ENCODE results near the gene CLDN15.

Gene CLDN15

DNA sequence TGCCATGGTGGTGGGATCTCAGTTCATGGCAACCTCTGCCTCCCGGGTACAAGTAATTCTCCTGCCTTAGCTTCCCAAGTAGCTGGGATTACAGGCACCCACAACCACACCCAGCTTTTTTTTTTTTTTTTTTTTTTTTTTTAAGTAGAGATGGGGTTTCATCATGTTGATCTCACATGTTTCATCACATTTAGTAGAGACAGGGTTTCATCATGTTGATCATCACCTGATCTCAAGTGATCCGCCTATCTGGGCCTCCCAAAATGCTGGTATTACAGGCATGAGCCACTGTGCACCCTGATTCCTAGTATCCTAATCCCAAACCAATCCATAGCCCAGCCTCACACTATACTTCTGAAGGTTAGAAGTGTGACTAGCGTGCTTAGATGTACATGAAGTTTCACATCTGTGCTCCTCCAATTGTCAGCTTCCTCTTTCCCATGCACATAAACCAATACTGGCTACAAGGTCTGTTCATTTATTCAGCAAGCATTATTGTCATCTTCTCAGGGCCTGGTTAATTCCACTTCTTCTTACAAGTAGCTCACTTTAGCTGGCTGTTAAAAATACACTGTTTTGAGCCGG lies 50.7 kb downstream of the CLDN15 start:
- H3K4me1 ChIP-seq (ENCODE audit: insufficient read depth, insufficient read length) = no peaks in the 10 kb centered on the region
- H3K4me3 ChIP-seq (ENCODE audit: insufficient read length, low read depth) = no peak overlapping the region
- TF ChIP-seq ZNF274 (IDR thresholded peaks at IDR 0.05; ENCODE audit: low read depth, low read length) = no peak
- TF ChIP-seq SUZ12 (IDR thresholded peaks at IDR 0.05; ENCODE audit: extremely low read depth, insufficient read depth, insufficient read length) = no peak
- no peak for TF ChIP-seq YY1 (IDR thresholded peaks at IDR 0.05; ENCODE audit: insufficient read depth, insufficient read length)
- H3K36me3 ChIP-seq (ENCODE audit: insufficient read depth, insufficient read length, low read length) = no peaks in the 10 kb centered on the region
- no peak for DNase-seq (ENCODE audit: low read depth, low spot score)
- no peaks in the 10 kb centered on the region for H3K27me3 ChIP-seq (ENCODE audit: insufficient read depth, insufficient read length)
- no peaks in the 10 kb centered on the region for H3K9me3 ChIP-seq (ENCODE audit: insufficient read depth, low read length)
- no peak overlapping the region for H3K9ac ChIP-seq (ENCODE audit: insufficient read length, low read depth)

DNA sequence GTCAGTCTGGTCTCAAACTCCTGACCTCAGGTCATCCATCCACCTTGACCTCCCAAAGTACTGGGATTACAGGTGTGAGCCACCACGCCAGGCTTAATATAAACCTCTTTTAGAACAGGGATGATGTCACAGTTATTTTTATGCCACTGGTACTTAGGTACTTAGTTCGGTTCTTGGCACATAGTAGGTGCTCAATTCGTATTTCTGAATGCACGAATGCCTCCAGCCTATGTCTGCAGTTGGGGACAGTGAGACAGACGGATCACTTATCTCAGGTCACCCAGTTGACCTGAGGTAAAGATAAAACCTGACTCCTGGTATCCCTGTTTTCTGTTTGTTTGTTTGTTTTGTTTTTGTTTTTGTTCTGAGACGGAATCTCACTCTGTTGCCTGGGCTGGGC lies 51.4 kb downstream of the CLDN15 start:
- H3K27me3 ChIP-seq (ENCODE audit: insufficient read depth, insufficient read length) = no peaks in the 10 kb centered on the region
- no peak for DNase-seq (ENCODE audit: low read depth, low spot score)
- H3K36me3 ChIP-seq (ENCODE audit: insufficient read depth, insufficient read length, low read length) = no peaks in the 10 kb centered on the region
- H3K9ac ChIP-seq (ENCODE audit: insufficient read length, low read depth) = no peak overlapping the region
- no peak overlapping the region for H3K4me3 ChIP-seq (ENCODE audit: insufficient read length, low read depth)
- TF ChIP-seq ZNF274 (IDR thresholded peaks at IDR 0.05; ENCODE audit: low read depth, low read length) = no peak
- TF ChIP-seq YY1 (IDR thresholded peaks at IDR 0.05; ENCODE audit: insufficient read depth, insufficient read length) = no peak
- TF ChIP-seq SUZ12 (IDR thresholded peaks at IDR 0.05; ENCODE audit: extremely low read depth, insufficient read depth, insufficient read length) = no peak
- H3K4me1 ChIP-seq (ENCODE audit: insufficient read depth, insufficient read length) = no peaks in the 10 kb centered on the region
- no peaks in the 10 kb centered on the region for H3K9me3 ChIP-seq (ENCODE audit: insufficient read depth, low read length)

GRCh38 chr7:101185258-101185839 lies 52.3 kb downstream of the CLDN15 start:
- TF ChIP-seq SUZ12 (IDR thresholded peaks at IDR 0.05; ENCODE audit: extremely low read depth, insufficient read depth, insufficient read length) = no peak
- TF ChIP-seq ZNF274 (IDR thresholded peaks at IDR 0.05; ENCODE audit: low read depth, low read length) = no peak
- TF ChIP-seq YY1 (IDR thresholded peaks at IDR 0.05; ENCODE audit: insufficient read depth, insufficient read length) = no peak
- no peak for DNase-seq (ENCODE audit: low read depth, low spot score)
- H3K9ac ChIP-seq (ENCODE audit: insufficient read length, low read depth) = no peak overlapping the region

More at GRCh38 chr7:101185258-101185839, 52.3 kb downstream of the CLDN15 start:
- Histone ChIP-seq H3K4me1 (ENCODE audit: insufficient read depth, insufficient read length) (no peaks in the 10 kb centered on the region), H3K27me3 (ENCODE audit: insufficient read depth, insufficient read length) (peaks cover 7% of the 10 kb centered on the region), H3K4me3 (ENCODE audit: insufficient read length, low read depth) (no peak overlapping the region), H3K36me3 (ENCODE audit: insufficient read depth, insufficient read length, low read length) (no peaks in the 10 kb centered on the region), H3K9me3 (ENCODE audit: insufficient read depth, low read length) (no peaks in the 10 kb centered on the region)
